ENCODE data around the gene G6PC3.
"Not testable (repeated sequence)": the region's sequence is repeated elsewhere in the genome, so short reads cannot be mapped to it uniquely, and the experiment has no call there.

The G6PC3 gene

GRCh38 chr17:44110011-44110686 is 39.6 kb downstream of the G6PC3 start:
- no peak for DNase-seq

GRCh38 chr17:44110823-44111633 is 40.5 kb downstream of the G6PC3 start:
- DNase-seq = peak; percentile 98

GRCh38 chr17:44111777-44112176 is 41.2 kb downstream of the G6PC3 start:
- DNase-seq = no peak

GRCh38 chr17:44112284-44113280 is 42.0 kb downstream of the G6PC3 start:
- no peak for DNase-seq

- DNase-seq = no peak
These were observed 42.8 kb downstream of the G6PC3 start for GRCh38 chr17:44113382-44113781.

- DNase-seq = no peak
These were observed 43.6 kb downstream of the G6PC3 start for GRCh38 chr17:44113868-44114840.

GRCh38 chr17:44115585-44116415 is 45.3 kb downstream of the G6PC3 start:
- DNase-seq = no peak

- DNase-seq = no peak
These were observed 46.8 kb downstream of the G6PC3 start for GRCh38 chr17:44117351-44117750.

GRCh38 chr17:44118427-44119050 is 48.0 kb downstream of the G6PC3 start:
- DNase-seq = no peak

GRCh38 chr17:44119062-44119461 is 48.5 kb downstream of the G6PC3 start:
- no peak for DNase-seq

GRCh38 chr17:44119798-44120197 is 49.3 kb downstream of the G6PC3 start:
- DNase-seq = no peak

GRCh38 chr17:44120281-44120680 is 49.7 kb downstream of the G6PC3 start:
- DNase-seq = not testable (repeated sequence)

- DNase-seq = no peak
These were observed 50.5 kb downstream of the G6PC3 start for GRCh38 chr17:44120851-44121605.

GRCh38 chr17:44121997-44122815 is 51.7 kb downstream of the G6PC3 start:
- DNase-seq = no peak

GRCh38 chr17:44122816-44123355 is 52.4 kb downstream of the G6PC3 start:
- no peak for DNase-seq

- peak; percentile 100 for DNase-seq
These were observed 53.0 kb downstream of the G6PC3 start, which contains the start of gene HDAC5 for GRCh38 chr17:44123356-44124117. HDAC5 (minus strand) TSS chr17:44123641; CDS start chr17:44117515, 6,126 bp downstream.

GRCh38 chr17:44124118-44124438 is 53.5 kb downstream of the G6PC3 start:
- DNase-seq = no peak

Measured in right forelimb (tissue), 1 donor.